ENCODE measurements around the gene SHROOM2. TPM values are rescaled to one million over a fixed set of nuclear protein-coding genes. Genes with fewer than 3 reads are reported as not detected.

SHROOM2 gene
- total RNA-seq, 1 experiment from 2014 or later = 5.3 TPM

- POLR2A ChIA-PET = no interaction called here
- Histone ChIP-seq H3K9me2 (ENCODE audit: insufficient read depth) (no peaks in the 10 kb centered on the region), H3K36me3 (ENCODE audit: control insufficient read depth in 1 of 2, insufficient read depth in 2 of 2, low read length in 2 of 2) (no peaks in the 10 kb centered on the region), H3K9ac (ENCODE audit: low read length) (no peak overlapping the region), H3K79me2 (ENCODE audit: insufficient read depth, low read length) (no peaks in the 10 kb centered on the region), H3K27ac (ENCODE audit: low read depth, low read length) (no peak overlapping the region), H3K4me1 (ENCODE audit: control insufficient read depth in 1 of 2, insufficient read depth in 2 of 2, low read length in 2 of 2) (no peaks in the 10 kb centered on the region), H3K27me3 (ENCODE audit: insufficient read depth, low read length) (no peaks in the 10 kb centered on the region), H3K4me3 (replicated peaks in 1 of 2; ENCODE audit: low read depth in 1 of 2, low read length in 2 of 2) (no peak overlapping the region), H2AFZ (ENCODE audit: low read depth, low read length, poor library complexity, severe bottlenecking) (no peak overlapping the region), H3K4me2 (ENCODE audit: low read length) (no peak overlapping the region), H3K9me3 (ENCODE audit: control insufficient read depth in 1 of 2, insufficient read depth in 1 of 2, low read depth in 1 of 2, low read length in 2 of 2) (no peaks in the 10 kb centered on the region), H4K20me1 (ENCODE audit: insufficient read depth) (no peaks in the 10 kb centered on the region)
- RAD21 ChIA-PET (ENCODE audit: low non-redundant PET in 1 of 2, low total read pairs in 2 of 2, uncharacterized antibody in 2 of 2, unreplicated experiment in 2 of 2) = no interaction called here
- intact Hi-C loops (cut with micrococcal nuclease) = no loop called here
- BruUV-seq (replicated peaks) = no TSS peak
- ATAC-seq (no peak), DNase-seq (ENCODE audit: low read depth, low spot score) (no peak)
- TF ChIP-seq YY1 (IDR thresholded peaks at IDR 0.05; ENCODE audit: extremely low read depth, insufficient replicate concordance, low read depth, low read length) (no peak), FOSL1 (IDR thresholded peaks at IDR 0.05; ENCODE audit: low read depth) (no peak), ZFX (IDR thresholded peaks at IDR 0.05) (no peak), EZH2 (IDR thresholded peaks at IDR 0.05) (no peak), EZH2phosphoT487 (IDR thresholded peaks at IDR 0.05; ENCODE audit: borderline replicate concordance) (no peak), REST (IDR thresholded peaks at IDR 0.05; ENCODE audit: low read depth) (no peak), SRF (IDR thresholded peaks at IDR 0.05; ENCODE audit: low read depth) (no peak)
- CTCF ChIA-PET = no interaction called here
These were observed 21.0 kb upstream of the SHROOM2 start for GRCh38 chrX:9765072-9765736.

Data from HCT116 (cell line).